BE2C (cell line): ENCODE measurements around the gene CHCHD6.

ENCODE experiments used
- DNase-seq: peaks from one replicate; pipeline ENCODE4 v3.0.0-alpha.2; 2020
- H3K27me3 ChIP-seq: fragments of 250-450 bp; sonication (Bioruptor Pico); 2 replicates; pipeline ENCODE4 v1.5.1; 2020; ENCODE audit warnings: mild to moderate bottlenecking
- H3K36me3 ChIP-seq: fragments of 250-450 bp; sonication (Bioruptor Pico); 2 replicates; pipeline ENCODE4 v1.5.1; 2020; ENCODE audit warnings: mild to moderate bottlenecking
- H3K4me1 ChIP-seq: fragments of 250-450 bp; sonication (Bioruptor Pico); 2 replicates; pipeline ENCODE4 v1.5.1; 2020
- H3K4me3 ChIP-seq: 2 replicates; pipeline ENCODE4 v1.5.1; 2011; ENCODE audit warnings: low read depth, low read length
- H3K9me3 ChIP-seq: fragments of 250-450 bp; sonication (Bioruptor Pico); 2 replicates; pipeline ENCODE4 v1.5.1; 2020
- CTCF ChIP-seq: IDR thresholded peaks from 2 replicates; pipeline ENCODE4 v1.5.1; 2012; ENCODE audit warnings: mild to moderate bottlenecking, low read depth, low read length

The CHCHD6 gene

GRCh38 chr3:126995926-126996512, 292.0 kb downstream of the CHCHD6 start:
- Histone ChIP-seq H3K36me3 (peaks cover 26% of the 10 kb centered on the region), H3K4me1 (peaks cover 23% of the 10 kb centered on the region), H3K4me3 (no peak overlapping the region), H3K9me3 (no peaks in the 10 kb centered on the region), H3K27me3 (no peaks in the 10 kb centered on the region)
- no peak for DNase-seq
- peak; percentile 40 for TF ChIP-seq CTCF

- no peak for DNase-seq
- no peak for TF ChIP-seq CTCF
- peaks cover 32% of the 10 kb centered on the region for H3K4me1 ChIP-seq
- no peak overlapping the region for H3K4me3 ChIP-seq
- no peaks in the 10 kb centered on the region for H3K9me3 ChIP-seq
- no peaks in the 10 kb centered on the region for H3K27me3 ChIP-seq
- peaks cover 19% of the 10 kb centered on the region for H3K36me3 ChIP-seq
These were observed 292.9 kb downstream of the CHCHD6 start for GRCh38 chr3:126996905-126997304.

- DNase-seq: no peak
- no peak for TF ChIP-seq CTCF
- peaks cover 37% of the 10 kb centered on the region for H3K4me1 ChIP-seq
- no peak overlapping the region for H3K4me3 ChIP-seq
- H3K36me3 ChIP-seq: peaks cover 14% of the 10 kb centered on the region
- H3K27me3 ChIP-seq: no peaks in the 10 kb centered on the region
- no peaks in the 10 kb centered on the region for H3K9me3 ChIP-seq
These were observed 293.5 kb downstream of the CHCHD6 start for GRCh38 chr3:126997455-126998038.

- TF ChIP-seq CTCF: no peak
- peaks cover 37% of the 10 kb centered on the region for H3K4me1 ChIP-seq
- H3K27me3 ChIP-seq: no peaks in the 10 kb centered on the region
- no peak for DNase-seq
- no peak overlapping the region for H3K4me3 ChIP-seq
- no peaks in the 10 kb centered on the region for H3K9me3 ChIP-seq
- peaks cover 8% of the 10 kb centered on the region for H3K36me3 ChIP-seq
These were observed 294.3 kb downstream of the CHCHD6 start for GRCh38 chr3:126998320-126998719.

- no peaks in the 10 kb centered on the region for H3K27me3 ChIP-seq
- H3K9me3 ChIP-seq: no peaks in the 10 kb centered on the region
- no peak overlapping the region for H3K4me3 ChIP-seq
- peaks cover 8% of the 10 kb centered on the region for H3K36me3 ChIP-seq
- no peak for TF ChIP-seq CTCF
- peaks cover 34% of the 10 kb centered on the region for H3K4me1 ChIP-seq
- no peak for DNase-seq
These were observed 294.7 kb downstream of the CHCHD6 start for GRCh38 chr3:126998728-126999127.

- TF ChIP-seq CTCF: no peak
- Histone ChIP-seq H3K4me3 (no peak overlapping the region), H3K36me3 (peaks cover 6% of the 10 kb centered on the region; the same call in 1 of the 2 replicates), H3K27me3 (no peaks in the 10 kb centered on the region), H3K4me1 (peaks cover 27% of the 10 kb centered on the region), H3K9me3 (no peaks in the 10 kb centered on the region)
- DNase-seq: no peak
These were observed 295.3 kb downstream of the CHCHD6 start for GRCh38 chr3:126999383-126999782.
